SKM-1 (cell line): ENCODE results near the gene CYP2S1.
"Not testable (repeated sequence)": the region's sequence is repeated elsewhere in the genome, so short reads cannot be mapped to it uniquely, and the experiment has no call there.

Source experiments
- DNase-seq: peaks from one replicate; lab custom pipeline; 2025; ENCODE audit not compliant: unreplicated experiment; lab: John Stamatoyannopoulos, UW

CYP2S1 gene

GRCh38 chr19:41192574-41193429, at the start of gene CYP2S1:
TSS of gene CYP2S1 (plus strand) at chr19:41193219. CDS start at chr19:41193265, 46 bp downstream.
- DNase-seq, result no peak

- peak; percentile 46 for DNase-seq
Measured at GRCh38 chr19:41144403-41144802, 48.6 kb upstream of the CYP2S1 start.

- DNase-seq, result no peak
Measured at GRCh38 chr19:41149831-41150230, 43.2 kb upstream of the CYP2S1 start.

- DNase-seq, result not testable (repeated sequence)
Measured at GRCh38 chr19:41150986-41151385, 42.0 kb upstream of the CYP2S1 start.

GRCh38 chr19:41154060-41154459, 39.0 kb upstream of the CYP2S1 start:
- DNase-seq, result no peak

GRCh38 chr19:41156207-41156606, 36.8 kb upstream of the CYP2S1 start:
- no peak for DNase-seq

GRCh38 chr19:41159881-41160280, 33.1 kb upstream of the CYP2S1 start:
- no peak for DNase-seq

GRCh38 chr19:41161903-41162302, 31.1 kb upstream of the CYP2S1 start:
- DNase-seq, result no peak

GRCh38 chr19:41166944-41167804, 25.8 kb upstream of the CYP2S1 start:
- DNase-seq, result no peak

GRCh38 chr19:41172297-41173164, 20.5 kb upstream of the CYP2S1 start:
- no peak for DNase-seq

GRCh38 chr19:41174297-41174928, 18.6 kb upstream of the CYP2S1 start:
- DNase-seq, result no peak

- peak; percentile 91 for DNase-seq
Measured at GRCh38 chr19:41175801-41176777, 16.9 kb upstream of the CYP2S1 start.

GRCh38 chr19:41180173-41180572, 12.8 kb upstream of the CYP2S1 start:
- not testable (repeated sequence) for DNase-seq

GRCh38 chr19:41186971-41187883, 5.8 kb upstream of the CYP2S1 start:
- DNase-seq, result no peak

GRCh38 chr19:41187884-41188279, 5.1 kb upstream of the CYP2S1 start:
- DNase-seq, result no peak

GRCh38 chr19:41189425-41190065, 3.5 kb upstream of the CYP2S1 start:
- DNase-seq, result no peak

GRCh38 chr19:41193430-41194156, 574 bp downstream of the CYP2S1 start:
- no peak for DNase-seq
